GM21717 (cell line): ENCODE results near the gene SLAMF6.
"Not testable (repeated sequence)": the region's sequence is repeated elsewhere in the genome, so short reads cannot be mapped to it uniquely, and the experiment has no call there.

Experiments
- ATAC-seq: cut with Tn5 transposase; IDR thresholded peaks from one replicate; pipeline ENCODE4 v1.9.1; 2021; ENCODE audit warnings: mild to moderate bottlenecking, moderate library complexity; ENCODE audit not compliant: unreplicated experiment

The SLAMF6 gene

DNA sequence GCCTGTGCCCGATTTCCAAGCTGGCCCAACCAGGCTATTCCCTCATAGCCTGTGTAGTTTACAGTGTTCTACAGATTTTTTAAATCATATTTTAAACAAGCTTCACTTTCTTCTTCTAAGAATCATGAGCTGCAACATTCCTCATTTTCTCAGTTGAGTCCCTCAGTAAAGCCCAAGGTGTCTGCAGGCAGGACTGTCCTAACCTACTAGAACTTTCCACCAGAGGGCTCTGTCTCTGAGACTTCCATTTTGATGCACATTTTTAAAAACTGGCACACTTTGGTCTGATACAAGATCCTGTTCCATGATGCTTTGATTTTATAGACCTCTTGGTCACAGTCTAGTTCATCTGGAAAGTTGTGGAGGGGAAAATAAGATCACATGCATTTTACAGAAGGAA lies 21.6 kb upstream of the SLAMF6 start:
- no peak for ATAC-seq

DNA sequence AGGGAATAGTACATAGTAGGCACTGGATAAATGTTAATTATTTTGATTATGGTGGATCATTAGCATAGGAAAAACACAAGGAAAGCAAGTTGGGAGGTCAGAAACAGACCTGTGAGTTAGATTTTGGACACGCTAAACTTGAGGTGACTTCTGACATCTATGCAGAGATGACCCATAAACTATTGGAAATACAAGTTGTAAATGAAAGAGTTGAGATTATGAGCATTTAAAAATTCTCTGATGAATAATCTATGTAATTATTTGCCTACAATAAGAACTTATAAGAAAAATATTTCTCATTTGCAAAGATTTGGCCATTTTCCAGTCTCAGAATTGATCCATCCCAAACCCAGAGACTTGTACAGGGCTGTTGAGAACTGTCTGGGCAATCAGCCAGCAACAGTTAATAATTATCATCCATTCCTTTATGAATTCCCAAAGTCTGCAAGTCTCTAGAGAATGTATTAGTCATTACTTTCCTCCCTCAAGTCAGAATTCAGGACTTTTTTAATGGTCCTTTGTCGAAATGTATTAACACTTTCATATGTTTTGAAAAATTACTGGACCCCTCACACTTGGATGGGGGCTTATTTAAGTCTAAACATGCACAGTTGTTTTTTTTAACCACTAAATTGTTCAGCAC lies 19.4 kb upstream of the SLAMF6 start:
- no peak for ATAC-seq

DNA sequence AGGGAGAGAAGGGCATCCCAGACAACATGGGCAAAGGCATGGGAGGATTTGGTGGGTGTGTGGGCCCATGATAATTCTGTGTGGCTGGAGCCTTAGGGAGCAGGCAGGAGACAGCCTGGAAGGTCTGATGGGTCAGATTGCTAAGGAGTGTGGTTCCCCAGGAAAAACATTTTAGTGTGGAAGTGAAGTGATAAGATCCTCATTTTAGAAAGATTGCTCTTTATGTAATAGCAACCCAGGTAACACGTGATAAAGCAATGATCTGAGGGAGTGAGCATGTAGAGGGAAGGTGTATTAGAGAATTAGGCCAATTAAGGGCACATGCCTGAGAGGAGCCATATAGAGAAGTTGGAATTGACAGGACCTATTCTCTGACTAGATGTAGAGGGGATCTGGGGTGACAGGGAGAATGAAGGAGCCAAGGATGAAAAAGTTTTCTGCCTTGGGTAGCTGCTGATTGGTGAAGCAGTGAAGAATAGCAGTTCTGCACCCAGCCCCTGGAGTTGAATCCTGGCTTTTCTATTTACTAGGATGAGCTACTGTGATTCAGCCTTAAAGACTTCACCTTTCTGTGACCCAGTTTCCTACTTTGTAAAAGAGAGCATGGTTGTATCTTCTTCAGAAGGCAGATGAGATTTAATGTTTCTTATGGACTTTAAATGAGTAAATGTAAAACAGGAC lies 18.7 kb upstream of the SLAMF6 start:
- ATAC-seq: no peak

DNA sequence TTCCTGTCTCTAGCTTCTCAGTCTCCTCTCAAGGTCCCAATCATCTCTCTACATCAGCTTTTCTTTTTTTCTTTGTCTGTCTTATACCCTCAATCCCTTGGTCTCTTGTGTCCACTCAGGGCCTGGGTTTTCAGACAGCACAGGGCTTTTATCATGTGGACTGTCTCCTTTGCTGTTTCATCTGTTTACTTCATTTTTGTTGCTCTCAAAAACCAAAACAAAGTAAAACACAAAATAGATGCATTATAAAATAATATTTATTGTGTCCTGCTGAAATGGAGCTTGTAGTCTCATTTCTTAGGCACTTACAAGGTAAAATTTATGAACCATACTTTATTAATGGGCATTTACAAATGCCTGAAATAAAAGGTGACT lies 17.8 kb upstream of the SLAMF6 start:
- no peak for ATAC-seq

DNA sequence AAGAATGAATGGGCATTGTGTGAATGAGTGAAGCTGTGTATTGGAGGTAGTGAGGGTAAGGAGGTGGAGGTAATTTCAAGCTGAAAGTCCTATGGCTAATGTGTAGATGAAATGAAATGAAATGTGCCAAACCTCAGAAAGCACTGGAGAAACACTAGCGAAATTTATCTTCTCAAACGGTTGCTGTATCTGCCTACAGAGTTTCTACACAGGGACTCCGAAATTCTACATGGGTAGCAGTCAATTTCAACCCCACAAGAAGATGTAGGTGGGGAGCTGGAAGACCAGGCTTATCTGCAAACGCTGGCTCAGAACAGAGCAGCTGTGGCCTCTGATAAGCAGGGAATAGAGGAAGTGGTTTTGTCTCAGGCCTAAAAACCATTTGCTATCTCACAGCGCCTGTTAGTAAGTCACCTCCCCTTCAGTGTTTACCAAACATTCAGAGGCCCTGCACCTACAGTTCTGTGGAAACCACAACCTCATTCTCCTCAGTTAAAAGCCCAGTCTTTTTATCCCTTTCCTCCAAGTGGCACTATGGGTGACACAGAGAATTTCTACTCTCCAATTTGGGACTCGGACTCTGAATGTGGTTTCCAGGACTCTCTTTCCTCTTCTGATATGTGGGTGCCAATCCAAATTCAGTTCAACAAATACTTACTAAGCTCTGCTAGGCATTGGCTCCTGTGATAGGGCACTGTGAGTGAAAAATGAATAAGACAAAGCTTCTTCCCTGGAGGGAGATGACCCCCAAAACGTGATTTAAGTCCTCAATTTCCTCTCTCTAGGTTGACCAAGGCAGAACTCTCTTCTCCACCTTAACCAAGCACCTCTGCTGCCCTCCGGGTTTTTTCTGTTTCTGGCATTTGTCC lies 17.2 kb upstream of the SLAMF6 start:
- ATAC-seq: peak; percentile 93

DNA sequence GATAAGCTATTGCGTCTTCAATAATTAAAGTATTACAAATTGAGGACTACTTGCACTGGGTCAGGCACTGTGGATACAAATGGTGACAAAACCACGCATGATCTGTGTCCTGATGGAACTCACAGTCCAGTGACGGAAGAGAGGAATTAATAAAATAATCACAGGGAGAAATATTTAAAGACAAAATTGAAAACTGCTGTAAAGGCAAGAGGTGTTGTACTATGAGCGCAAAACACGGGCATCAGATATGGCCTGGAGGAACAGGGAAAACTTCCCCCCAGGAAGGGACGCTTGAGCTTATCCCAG lies 16.6 kb upstream of the SLAMF6 start:
- no peak for ATAC-seq

DNA sequence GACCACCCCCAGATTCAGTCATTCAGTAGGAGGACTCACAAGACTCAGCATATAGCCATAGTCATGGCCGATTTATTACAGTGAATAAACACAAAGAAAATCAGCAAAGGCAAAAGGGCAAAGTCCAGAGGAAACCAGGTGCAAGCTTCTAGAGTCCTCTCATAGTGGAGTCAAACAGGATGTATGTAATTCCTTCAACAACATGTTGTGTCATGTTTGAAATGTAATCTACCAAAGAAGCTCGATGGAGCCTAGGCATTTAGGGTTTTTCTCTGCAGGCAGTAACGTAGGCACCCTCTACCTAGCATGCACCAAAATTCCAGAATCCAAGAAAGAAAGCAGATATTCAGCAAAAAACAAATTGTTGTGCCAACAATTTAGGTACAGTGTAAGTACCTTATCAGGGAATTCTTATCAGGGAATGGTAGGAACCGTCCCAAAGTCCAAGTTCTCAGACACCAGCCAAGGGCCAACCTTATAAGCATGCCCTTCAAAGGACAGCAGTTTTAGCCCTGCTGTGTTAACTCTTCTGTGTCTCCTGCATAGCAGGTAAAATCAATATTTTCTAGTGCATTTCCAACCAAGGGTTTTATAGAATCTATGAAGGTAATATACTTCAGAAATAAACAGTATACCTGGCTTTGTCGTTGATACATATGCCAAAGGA lies 16.1 kb upstream of the SLAMF6 start:
- no peak for ATAC-seq

DNA sequence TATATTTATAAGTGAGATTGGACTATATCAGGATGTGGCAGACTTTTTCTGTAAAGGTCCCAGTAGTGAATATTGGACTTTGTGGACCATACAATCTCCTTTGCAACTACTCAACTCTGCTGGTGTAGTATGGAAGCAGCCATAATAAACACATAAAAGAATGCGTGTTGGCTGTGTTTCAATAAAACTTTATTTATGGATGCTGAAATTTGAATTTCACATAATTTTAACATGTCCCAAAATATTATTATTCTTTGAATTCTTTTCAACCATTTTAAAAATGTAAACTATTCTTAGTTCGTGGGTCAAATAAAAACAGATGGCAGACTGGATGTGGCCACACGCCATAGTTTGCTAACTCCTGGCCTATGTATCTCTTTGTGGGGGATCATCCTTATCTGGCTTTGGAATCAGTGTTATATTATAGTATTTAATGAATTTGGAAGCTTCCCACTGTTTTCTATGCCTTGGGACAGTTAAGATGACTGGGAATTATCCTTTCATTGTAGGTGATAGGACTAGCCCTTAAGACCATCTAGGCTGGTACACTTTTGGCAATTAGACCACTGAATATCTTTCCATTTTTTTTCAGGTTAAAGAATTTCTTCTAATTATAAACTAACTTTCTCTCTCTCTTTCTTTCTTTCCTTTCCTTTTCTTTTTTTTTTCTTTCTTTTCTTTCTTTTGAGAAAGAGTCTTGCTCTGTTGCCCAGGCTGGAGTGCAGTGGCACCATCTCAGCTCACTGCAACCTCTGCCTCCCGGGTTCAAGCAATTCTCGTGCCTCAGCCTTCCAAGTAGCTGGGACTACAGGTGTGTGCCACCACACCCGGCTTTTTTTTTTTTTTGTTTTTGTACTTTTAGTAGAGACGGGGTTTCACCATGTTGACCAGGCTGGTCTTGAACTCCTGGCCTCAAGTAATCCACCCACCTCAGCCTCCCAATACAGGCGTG lies 14.9 kb upstream of the SLAMF6 start:
- no peak for ATAC-seq

DNA sequence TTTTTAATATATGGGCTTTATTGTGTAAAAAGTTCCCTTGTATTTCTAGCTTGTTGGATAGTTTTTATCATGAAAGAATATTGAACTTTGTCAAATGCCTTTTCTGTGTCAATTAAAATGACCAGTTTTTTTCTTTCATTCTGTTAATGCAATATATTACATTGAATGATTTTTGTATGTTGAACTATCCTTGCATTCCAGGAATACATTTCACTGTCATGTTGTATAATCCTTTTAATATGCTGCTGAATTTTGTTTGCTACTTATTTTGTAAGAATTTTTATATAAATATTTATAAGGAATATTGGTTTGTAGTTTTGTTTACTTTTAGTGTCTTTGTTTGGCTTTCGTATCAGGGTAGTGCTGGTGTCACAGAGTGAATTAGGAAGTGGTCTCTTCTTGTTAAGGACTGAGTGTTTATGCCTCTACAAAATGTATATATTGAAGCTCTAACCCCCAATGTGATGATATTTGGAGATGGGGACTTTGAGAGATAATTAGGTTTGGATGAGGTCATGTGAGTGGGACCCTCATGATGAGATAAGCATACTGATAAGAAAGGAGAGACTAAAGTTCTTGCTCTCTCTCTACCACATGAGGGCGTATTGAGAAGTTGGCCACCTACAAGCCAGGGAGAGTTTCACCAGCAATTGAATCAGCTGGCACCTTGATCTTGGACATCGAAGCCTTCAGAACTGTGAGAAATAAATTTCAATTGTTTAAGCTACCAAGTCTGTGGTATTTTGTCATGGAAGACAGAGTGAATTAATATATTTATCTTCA lies 12.0 kb upstream of the SLAMF6 start:
- ATAC-seq: no peak

DNA sequence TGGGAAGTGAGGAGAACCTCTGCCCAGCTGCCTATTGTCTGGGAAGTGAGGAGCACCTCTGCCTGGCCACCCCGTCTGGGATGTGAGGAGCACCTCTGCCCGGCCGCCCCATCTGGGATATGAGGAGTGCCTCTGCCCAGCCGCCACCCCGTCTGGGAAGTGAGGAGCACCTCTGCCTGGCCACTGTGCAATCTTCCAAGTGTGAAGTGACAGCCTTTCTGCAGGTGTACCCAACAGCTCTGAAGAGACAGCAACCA lies 9.4 kb upstream of the SLAMF6 start:
- ATAC-seq: not testable (repeated sequence)

DNA sequence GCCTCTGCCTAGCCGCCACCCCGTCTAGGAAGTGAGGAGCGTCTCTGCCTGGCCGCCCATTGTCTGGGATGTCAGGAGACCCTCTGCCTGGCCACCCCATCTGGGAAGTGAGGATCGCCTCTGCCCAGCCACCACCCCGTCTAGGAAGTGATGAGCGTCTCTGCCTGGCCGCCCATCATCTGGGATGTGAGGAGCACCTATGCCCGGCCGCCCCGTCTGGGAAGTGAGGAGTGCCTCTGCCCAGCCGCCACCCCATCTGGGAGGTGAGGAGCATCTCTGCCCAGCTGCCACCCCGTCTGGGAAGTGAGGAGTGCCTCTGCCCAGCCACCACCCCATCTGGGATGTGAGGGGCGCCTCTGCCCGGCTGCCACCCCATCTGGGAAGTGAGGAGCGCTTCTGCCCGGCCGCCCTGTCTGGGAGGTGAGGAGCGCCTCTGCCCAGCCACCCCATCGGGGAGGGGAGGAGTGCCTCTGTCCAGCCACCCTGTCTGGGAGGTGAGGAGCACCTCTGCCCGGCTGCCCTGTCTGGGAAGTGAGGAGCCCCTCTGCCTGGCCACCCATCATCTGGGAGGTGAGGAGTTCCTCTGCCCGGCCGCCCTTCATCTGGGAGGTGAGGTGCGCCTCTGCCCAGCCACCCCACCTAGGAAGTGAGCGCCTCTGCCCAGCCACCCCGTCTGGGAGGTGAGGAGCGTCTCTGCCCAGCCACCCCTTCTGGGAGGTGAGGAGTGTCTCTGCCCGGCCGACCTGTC lies 8.9 kb upstream of the SLAMF6 start:
- not testable (repeated sequence) for ATAC-seq

DNA sequence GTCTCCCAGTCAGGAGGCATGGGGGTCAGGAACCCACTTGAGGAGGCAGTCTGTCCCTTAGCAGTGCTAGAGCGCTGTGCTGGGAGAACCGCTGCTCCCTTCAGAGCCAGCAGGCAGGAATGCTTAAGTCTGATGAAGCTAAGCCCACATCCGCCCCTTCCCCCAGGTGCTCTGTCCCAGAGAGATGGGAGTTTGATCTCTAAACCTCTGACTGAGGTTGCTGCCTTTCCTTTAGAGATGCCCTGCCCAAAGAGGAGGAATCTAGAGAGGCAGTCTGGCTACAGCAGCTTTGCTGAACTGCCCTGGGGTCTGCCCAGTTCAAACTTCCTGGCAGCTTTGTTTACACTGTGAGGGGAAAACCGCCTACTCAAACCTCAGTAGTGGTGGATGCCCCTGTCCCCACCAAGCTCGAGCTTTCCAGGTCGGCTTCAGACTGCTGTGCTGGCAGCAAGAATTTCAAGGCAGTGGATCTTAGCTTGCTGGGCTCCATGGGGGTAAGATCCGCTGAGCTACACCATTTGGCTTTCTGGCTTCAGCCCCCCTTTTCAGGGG lies 6.4 kb upstream of the SLAMF6 start:
- not testable (repeated sequence) for ATAC-seq

DNA sequence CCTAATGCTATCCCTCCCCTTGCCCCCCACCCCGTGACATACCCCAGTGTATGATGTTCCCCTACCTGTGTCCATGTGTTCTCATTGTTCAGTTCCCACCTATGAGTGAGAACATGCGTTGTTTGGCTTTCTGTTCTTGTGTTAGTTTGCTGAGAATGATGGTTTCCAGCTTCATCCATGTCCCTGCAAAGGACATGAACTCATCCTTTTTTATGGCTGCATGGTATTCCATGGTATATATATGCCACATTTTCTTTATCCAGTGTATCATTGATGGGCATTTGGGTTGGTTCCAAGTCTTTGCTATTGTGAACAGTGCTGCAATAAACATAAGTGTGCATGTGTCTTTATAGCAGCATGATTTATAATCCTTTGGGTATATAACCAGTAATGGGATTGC lies 734 bp upstream of the SLAMF6 start:
- ATAC-seq: not testable (repeated sequence)

DNA sequence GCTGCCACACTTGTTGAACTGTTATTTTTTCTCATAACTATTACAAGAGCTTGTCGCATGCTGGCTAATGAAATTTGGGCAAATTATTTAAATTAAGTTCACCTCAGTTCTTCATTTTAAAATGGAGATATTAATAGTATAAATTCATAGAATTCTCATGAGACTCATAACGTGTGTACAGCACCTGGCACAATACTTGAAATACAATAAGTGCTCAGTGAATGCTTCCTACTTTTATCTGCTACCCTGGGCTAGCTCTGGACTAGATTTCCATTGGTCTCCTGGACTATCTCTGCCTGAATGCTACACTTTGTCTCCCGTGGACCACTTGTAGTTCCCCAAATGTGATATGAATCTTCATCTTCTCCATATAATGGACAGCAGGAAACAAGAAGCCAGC lies 919 bp downstream of the SLAMF6 start:
- ATAC-seq: no peak

DNA sequence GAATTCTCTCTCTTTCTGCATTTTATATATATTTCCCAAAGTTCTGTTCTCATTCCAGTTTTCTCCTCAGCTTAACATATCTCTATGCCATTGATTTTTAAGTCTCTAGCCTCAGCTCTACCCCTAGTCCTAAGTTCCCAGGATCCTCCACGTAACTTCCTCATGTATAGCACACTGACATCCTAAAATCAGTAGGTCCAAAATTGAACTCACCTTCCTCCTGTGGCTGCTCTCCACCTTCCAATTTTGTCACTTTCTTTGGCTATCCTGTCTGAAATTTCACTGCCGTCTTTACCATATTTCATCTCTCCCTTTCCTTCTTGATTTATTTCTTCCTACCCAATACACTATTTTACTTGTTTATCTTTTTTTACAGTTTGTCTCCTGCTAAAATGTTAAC lies 1.5 kb downstream of the SLAMF6 start:
- ATAC-seq: no peak

DNA sequence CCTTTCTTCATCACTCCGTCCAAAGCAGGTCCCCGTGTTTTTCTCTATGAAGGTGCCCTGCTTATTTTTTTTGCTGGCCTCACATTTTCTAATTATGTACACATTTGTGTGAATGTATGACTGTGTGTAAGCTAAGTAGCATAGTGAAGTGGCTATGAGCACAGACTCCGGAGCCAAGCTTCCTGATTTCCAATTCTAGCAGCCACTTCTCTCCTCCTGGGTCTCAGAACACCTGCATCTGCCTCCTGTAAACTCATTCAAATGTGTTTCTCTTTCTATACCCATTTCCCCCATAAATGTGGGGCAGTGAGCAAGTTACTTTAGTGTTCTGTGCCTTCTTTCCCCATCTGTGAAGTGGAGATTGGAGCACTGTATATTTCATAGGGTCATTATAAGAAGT lies 2.1 kb downstream of the SLAMF6 start:
- peak; percentile 51 for ATAC-seq

DNA sequence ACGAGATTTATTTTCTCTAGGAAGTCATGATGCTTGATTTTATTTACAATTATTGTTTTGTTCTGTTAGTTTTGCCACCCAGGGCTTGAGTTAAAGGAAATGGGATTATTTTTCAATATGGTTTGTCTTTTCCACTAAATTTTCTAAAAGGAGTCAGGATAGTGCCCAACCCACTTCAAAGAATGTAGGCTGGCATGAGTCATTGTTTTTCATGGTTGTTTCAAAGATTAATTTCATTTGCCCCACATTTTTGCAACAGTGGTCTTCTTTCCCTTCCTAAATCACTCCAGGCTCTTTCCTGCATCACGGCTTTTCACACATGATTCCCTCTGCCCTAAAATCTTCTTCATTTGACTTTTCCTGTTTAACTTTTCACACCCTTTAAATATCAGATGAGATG lies 2.5 kb downstream of the SLAMF6 start:
- ATAC-seq: no peak

DNA sequence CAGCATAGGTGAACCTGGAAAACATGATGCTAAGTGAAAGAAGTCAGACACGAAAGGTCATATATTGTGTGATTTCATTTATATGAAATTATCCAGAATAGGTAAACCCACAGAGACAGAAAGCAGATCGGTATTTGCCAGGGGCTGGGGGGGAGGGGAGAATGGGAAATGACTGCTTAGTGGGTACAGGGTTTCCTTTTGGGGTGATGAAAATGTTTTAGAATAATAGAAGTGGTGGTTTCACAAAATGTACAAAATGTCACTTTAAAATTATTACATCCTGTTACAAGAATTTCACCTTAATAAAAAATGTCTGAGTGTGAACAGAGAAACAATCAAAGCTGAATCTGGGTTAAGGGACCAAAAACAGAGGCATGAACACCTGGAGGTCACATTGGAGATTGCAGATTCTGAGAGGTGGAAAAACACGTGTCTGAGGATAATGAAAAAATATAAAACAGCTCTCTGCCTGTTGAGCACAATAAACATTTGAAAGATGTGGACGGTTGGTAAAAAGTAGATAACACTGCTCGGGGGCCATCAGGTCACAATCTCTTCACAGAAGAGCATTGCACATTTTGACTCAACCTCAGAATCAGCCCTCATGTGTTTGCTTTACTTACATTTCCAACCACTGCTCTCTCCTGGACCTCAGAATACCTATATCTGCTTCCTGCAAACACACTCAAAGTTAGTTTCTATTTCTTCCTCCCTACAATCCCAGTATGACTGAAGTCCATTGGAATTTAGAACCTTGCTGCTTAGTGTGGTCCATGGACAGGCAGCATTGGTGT lies 3.2 kb downstream of the SLAMF6 start:
- ATAC-seq: no peak
